Left hindlimb (tissue), 1 donor: Measurements from ENCODE around the gene D2HGDH.
A peak's percentile ranks its signal among the peaks of the same experiment; 100 is the strongest.

Experiments
- DNase-seq: peaks from one replicate; pipeline ENCODE4 v3.0.0-alpha.2; 2018

Gene D2HGDH

DNA sequence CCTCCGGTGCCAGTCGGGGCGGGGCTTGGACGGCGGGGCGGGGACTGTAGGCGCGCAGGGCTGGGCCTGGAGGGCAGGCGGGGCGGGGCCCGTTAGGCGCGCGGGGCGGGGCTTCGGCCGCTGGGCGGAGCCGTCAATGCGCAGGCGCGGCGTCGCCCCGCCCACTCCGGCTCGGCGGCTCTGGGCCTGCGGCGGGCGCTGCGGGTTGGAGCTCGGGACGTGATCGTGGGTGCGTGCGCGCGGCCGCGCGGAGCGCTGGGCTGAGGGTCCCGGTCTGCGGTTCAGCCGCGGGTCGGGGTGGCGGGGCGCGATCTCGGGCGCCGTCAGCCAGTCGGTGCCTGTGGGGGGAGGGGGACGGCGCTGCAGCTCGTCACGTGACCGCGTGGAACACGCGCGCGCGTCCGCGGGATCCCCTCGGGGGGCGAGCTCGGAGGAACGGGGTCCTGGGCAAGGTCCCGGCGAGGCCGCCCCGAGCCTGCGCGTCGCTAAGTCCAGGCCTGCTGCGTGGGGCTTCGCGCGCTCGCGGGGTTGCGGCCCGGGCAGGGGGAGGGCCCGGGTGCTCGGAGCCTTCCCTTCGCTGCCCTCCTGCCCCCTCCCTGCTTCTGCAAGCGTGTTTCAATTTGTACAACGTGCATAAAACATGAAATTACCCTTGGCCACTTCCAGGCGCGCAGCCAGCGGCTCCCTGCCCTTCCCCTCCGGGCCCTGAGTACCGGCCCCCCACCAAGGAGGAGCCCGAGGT lies at the start of gene D2HGDH:
Gene D2HGDH (plus strand): TSS at position 164 of the 742 bp plus-strand sequence. CDS start 595 bp downstream, outside the sequence.
- DNase-seq, result peak; percentile 92

DNA sequence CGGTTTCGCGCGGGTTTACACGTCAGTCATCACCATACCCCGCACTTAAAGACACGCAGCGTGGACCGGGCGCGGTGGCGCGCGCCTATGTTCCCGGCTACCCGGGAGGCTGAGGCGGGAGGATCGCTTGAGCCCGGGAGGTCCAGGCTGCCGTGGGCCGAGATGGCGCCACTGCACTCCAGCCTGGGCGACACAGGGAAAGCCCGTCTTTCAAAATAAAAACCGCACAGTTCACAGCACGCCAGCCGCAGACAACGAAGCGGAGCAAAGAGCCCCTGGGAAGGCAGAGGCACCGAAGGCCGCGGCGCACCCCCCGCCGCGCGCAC lies 48.1 kb upstream of the D2HGDH start:
- no peak for DNase-seq

DNA sequence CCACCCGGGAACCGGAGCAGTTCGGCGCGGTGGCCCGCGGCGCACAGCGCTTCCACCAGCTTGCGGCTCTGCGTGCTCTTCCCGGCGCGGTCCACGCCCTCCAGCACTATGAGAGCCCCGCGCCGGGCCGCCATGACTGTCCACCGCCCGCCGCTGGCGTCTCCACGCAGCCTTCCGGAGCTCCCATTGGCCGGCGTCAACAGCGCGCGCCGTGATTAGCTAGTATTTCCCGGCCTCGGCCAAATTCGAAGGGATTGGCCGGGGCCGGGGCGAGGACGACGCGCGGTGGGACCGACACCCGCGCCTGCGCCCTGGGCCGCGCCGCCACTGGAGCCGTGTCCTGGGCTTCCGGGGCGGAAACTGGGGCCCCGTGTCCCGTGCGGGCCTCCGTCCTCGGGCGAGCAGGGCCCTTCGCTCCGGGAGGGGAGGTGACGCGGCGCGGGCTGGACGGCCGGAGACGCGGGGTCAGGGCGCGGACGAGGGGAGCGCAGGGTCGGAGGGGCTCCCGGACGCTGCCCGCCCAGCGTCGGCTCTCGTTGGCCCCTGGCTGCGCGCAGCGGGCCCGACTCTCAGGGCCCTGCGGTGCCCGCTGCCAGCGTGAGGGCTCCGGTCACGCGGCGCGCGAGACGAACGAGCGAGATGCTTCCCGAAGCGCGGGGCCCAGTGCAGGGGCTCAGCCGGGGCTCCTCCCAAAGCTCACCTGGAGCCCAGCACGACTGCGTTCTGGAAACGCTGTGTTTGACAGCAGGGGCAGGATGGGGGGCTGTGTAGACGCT lies 47.6 kb upstream of the D2HGDH start, which contains the start of gene DTYMK:
Gene DTYMK (minus strand): TSS at position 166 of the 776 bp plus-strand sequence. CDS start 32 bp downstream, at position 134.
- peak; percentile 98 for DNase-seq

DNA sequence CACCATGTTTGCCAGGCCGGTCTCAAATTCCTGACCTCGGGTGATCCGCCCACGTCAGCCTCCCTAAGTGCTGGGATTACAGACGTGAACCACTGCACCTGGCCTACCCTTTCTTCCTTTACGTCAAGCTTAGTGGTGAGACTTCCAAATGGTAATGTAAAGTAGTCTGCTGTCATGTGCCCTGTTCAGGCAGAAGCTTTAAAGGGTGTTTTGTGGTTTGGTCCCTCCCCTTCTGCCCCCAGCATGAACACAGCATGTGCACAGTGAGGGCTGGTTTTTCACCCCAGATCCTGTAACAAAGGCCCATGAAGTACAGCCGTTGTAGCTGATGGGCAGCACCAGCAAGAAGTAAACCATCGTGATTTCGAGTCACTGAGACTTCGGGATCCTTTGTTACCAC lies 45.1 kb upstream of the D2HGDH start:
- DNase-seq, result no peak

DNA sequence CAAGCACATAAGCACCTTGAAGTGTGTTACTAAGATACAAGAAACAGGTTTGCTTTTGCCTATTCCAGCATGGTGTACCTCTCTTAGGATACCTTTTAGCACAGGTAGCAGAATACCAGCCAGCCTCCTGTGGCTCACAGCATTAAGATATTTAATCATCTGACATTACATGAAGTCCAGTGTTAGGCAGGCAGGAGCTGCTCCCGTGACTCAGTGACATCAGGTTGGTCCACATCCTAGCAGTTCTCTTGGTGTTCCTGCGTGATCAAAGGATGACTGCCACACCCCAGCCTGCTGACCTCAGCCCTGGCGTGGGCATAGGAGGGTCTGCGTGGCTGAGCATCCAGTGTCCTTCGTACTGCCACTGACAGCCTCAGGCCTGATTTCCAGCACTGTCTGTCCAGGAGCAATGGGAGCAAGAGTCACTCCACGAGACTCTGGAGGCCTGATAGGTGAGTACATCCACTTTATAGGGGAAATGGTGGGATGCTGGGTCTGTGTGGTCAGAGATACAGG lies 44.2 kb upstream of the D2HGDH start:
- DNase-seq, result no peak

DNA sequence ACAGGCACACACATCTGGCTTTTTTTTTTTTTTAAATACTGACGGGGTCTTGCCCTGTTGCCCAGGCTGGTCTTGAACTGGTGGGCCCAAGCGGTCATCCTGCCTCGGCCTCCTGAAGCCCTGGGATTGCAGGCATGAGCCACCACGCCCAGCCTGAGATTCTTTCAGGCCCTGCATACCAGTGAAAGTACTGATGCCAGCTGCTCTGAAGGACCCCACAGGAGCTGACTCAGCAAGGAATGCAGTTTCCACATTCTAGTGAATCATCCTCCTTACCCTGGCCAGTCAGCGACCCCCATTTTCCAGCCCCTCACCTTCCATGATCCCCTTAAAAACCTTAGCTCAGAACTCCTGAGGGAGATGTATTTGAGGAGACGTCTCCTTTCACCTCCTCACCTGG lies 42.0 kb upstream of the D2HGDH start:
- no peak for DNase-seq

DNA sequence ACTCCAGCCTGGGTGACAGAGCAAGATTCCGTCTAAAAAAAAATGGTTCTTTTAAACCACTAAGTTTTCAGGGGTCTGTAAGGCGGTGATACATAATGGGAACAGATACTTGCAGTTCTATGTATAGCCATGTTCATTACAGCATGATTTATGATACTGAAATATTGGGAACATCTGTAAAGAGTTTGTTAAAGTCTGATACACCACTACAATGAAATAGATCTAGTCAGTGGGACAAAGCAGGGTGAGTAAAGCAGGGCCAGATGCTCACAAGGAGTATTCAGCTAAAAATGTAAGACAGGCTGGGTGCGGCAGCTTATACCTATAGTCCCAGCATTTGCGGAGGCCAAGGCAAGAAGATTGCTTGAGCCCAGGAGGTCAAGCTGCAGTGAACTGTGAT lies 38.8 kb upstream of the D2HGDH start:
- DNase-seq, result no peak

DNA sequence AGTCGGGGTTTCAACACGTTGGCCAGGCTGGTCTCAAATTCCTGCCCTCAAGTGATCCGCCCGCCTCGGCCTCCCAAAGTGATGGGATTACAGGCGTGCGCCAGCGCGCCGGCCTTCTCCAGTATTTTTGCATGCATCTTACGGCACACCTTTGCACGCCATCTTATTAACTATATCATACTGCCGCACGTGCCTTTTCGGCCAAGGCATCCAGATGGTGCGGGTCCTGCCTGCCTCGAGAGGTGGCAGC lies 33.4 kb upstream of the D2HGDH start:
- DNase-seq, result no peak

DNA sequence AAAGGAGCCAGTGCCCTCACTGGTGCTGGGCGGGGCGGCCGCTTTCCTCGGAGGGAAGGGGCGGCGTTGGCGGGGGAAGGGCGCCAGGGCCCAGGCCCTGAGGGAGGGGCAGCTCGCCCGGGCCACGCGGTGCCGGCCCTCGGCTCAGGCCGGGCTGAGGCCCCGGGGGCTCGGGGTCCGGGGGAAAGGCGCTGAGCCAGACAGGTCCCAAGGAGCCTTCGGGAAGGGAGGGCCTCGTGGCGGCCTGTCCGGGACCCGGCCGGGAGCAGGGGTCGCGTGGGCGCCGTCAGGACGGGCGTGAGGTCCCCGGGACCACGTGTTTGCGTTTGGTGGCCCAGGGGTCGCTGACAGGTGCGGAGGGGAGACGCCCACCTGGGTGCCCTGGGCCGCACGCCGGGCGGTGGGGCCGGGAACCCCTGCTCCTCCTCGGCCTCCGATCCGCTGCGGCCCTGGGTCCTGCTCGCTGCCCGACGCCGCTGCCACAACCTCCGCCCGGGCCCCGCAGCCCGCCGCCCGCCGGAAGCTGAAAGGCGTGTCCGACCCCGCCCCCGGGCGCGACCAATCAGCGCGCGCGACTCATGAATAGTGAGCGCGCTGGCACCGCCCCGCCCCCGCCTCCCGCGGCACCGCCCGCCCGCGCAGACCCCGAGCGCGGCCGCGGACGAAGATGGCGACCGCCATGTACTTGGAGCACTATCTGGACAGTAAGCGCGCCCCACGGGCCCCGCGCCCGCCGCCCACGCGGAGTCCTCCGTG lies 32.9 kb upstream of the D2HGDH start, which contains the start of gene ING5:
Gene ING5 (plus strand): TSS at position 641 of the 756 bp plus-strand sequence. CDS start 27 bp downstream, at position 668.
- DNase-seq, result peak; percentile 96

DNA sequence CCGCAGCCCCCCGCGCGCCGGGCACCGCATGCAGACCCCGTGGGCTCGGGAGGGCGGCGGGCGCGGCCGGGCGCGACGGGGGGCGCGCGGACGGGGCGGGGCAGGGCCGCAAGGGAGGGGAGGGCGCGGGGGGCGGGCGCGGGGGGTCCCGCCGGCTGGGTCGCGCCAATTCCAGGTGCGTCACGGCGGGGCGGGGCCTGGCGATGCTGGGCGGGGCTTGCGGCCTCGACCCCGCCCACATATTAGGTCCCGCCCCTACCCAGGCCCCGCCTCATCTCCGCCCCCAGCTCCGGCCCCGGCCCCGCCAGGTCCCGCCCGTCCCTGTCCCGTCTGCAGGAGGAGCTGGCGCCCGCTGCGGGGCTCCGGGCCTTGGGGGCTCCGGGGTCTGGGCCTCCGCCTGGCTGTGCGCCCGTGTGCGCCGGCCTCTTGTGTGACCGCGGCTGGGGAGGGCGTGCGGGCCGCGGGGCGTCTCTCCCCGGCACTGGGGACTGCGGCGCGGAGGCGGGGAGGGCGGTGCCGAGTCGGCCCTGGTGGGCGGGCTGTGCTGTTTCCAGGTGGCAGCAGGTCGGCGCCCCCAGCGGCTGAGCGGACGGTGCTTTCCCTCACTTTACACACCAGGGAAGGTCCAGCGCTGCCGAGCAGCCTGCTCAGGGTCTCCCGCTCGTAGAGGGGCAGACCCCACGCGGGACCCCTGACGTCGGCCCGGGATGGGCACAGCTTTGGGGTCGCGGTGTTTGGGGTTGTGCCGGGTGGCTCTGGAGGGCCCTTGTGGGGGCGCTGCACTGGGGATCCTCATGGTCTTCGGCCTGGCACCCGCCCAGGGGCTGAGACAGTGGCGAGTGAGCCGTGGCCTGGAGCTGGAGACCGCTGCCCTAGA lies 32.0 kb upstream of the D2HGDH start:
- DNase-seq, result peak; percentile 91

DNA sequence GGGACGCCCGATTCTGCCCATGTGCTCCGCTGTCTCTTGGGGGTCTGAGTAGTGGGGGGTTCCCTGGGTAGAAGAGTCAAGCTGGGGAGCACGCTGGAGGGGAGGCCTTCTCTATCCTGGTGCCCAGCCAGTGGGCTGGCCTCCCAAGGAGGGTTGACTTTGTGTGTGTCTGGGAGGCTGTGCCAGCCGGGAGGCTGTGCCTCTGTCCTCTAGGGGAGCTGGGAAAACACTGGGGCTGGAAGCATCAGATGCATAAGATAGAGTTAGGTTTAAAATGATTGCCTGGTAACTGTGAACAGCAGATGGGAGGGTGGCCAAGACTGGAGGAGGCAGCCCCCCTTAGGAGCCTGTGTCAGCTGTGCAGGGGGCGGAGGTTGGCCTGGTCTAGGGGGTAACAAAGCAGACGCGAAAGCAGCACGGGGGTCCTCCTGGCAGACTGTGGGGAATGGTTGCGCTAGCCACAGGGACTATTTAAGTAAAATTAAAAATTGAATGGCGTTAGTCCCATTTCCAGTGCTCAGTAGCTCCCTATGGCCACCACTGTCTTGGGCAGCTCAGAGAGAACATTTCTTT lies 31.3 kb upstream of the D2HGDH start:
- peak; percentile 49 for DNase-seq

DNA sequence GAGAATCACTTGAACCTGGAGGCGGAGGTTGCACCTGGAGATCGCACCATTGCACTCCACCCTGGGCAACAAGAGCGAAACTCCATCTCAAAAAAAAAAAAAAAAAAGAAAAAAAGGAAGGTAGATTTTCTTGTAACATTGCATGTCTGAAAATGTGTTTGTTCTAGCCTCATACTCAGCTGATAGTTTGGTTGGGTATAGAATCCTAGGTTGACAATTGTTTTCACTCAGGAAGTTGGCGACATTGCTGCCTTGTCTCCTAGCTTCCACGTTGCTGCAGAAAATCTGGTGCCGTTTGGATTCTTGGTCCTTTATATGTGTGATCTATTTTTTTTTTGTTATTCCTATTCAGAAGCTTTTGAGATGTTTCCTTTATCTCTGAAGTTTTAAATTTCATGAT lies 27.9 kb upstream of the D2HGDH start:
- DNase-seq, result no peak

DNA sequence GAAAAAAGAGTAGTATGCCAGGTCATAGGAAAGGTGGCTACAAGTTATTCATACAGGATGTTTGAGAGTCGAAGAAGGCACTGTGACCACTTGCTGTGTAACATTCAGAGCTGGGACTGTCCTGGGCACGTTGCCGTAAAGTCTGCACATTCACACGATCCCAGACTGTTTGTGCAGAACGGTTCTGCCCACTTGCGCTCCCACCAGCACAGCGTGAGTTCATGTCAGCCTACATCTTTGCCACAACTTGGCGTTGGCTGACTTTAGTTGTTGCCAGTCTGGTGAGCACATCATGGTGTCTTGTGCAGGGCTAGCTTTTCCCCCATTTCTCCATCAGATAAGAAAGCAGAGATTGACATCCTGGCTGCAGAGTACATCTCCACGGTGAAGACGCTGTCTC lies 25.6 kb upstream of the D2HGDH start:
- DNase-seq, result no peak

DNA sequence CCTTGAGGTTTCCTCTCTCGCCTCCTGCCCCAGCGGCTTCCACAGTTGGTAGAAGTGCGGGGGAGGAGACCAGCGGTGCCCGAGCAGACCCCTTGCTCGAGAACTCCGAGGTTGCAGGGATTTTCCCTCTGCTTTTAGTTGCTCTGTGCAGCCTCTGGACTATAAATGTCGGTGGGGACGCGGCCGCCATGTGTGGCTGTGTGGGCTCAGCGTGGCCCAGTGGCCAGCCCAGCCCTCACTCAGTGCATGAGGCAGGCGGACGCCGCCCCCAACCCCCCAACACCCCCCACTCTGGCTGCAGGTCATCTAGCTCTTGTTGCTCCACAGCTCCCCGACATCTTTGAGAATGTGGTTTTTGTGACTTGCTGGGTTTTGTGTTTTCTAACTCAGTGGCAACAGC lies 15.3 kb upstream of the D2HGDH start:
- DNase-seq, result no peak

DNA sequence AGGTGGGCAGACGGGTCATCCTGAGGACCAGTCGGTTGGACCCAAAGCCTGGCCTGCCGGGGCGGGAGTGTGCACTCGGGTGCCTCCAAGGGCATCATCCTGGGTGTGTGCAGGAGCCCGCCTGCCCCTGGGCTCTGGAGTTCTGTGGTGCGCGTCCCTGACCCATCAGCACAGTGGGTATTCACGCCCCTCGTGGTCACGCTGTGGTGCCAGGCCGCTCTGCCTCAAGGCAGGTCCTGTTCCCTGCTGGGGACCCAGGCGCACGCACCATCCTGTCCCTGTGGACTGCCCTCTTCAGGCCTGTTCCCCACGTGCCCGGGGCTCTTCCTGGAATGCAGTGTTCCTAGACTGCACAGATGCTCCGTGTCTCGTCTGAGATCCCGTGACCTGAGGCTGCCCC lies 14.3 kb upstream of the D2HGDH start:
- no peak for DNase-seq

DNA sequence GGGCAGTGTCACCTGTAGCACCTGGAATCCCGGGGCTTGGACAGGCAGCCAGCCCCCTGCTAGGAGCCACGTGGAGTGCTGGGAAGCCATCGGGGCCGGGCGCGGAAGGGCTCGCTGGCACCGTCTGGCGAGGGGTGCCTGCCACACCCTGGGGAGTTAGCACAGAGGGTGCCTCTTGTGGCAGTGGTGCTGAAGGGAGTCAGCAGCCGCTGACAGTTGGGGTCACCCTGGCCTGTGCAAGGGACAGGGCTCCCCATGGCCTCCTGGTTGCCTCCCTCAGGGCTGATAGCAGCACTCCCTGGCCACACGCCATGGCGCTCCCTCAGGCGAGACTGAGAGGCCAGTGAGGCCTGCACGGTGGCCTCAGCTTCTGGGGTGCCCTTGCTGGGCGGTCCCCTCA lies 13.9 kb upstream of the D2HGDH start:
- no peak for DNase-seq

DNA sequence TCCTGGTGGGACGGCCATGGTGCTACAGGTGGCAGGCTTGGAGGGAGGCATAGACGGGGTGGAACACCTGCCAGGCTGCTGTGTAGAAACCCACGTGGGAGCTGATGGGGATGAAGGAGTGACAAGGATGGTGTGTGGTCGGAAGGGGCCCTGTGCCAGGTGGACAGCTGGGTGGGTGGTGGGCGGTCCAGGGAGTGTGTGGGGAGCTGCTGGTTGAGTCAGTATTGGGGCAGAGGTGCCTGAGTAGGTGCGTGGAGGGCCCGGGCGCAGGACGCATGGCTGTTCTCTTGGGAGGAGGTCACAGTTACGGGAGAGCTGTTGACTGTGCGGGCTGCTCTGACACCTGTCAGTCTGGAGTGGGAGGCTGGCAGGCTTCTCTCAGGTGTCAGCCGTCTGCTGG lies 12.6 kb upstream of the D2HGDH start:
- DNase-seq, result no peak

DNA sequence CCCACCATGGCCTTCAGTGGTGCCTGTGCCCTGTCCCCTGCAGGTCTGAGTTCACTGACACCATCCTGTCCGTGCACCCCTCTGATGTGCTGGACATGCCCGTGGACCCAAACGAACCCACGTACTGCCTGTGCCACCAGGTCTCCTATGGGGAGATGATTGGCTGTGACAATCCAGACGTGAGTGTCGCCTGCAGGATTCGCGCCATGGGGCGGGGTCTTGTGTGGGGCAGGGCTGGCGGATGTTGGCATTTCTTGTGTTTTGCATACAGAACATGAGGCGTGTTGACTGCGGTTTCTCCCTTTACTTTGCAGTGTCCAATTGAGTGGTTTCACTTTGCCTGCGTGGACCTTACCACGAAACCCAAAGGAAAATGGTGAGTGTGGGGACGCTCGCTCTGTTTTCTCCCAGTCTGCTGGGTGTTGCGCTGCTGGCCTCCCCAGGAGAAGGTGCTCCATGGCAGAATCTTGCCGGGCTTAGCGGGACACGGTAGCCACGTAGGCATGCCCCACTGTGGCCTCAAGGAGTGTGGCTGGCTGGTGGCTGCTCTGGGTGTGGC lies 11.5 kb upstream of the D2HGDH start:
- no peak for DNase-seq

DNA sequence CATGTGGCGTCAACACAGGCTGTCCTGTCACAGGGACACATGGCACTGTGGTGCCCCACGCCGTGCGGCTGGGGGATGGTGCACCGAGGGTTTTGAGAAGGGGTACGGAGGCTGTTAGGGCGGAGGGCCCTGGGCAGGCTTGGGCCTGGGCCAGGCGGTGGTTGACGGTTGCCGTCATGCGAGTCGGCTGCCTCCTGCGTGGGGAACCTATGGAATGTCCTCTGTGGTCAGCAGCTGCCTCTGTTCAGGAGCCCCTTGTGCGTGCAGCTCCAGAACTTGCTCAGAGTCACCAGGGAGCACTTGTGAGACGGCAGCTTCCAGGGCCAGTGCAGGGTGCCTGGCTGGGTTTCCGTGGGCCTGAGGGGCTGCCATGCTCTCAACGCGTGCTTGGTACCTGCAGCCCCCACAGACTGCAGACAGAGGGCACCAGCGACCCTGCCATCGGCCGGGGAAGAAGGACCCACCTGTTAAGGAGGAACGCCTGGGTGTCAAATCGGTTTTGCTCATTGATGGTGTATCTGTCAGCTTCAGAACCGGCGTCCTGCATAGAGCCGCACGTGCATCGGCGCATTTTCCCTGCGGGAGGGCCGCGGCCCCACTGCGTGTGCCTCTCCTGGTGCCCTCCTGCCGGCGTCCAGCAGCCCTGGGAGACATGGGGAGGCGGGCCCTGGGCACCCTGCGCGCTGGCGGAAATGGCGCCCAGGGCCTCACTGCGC lies 10.0 kb upstream of the D2HGDH start:
- no peak for DNase-seq

DNA sequence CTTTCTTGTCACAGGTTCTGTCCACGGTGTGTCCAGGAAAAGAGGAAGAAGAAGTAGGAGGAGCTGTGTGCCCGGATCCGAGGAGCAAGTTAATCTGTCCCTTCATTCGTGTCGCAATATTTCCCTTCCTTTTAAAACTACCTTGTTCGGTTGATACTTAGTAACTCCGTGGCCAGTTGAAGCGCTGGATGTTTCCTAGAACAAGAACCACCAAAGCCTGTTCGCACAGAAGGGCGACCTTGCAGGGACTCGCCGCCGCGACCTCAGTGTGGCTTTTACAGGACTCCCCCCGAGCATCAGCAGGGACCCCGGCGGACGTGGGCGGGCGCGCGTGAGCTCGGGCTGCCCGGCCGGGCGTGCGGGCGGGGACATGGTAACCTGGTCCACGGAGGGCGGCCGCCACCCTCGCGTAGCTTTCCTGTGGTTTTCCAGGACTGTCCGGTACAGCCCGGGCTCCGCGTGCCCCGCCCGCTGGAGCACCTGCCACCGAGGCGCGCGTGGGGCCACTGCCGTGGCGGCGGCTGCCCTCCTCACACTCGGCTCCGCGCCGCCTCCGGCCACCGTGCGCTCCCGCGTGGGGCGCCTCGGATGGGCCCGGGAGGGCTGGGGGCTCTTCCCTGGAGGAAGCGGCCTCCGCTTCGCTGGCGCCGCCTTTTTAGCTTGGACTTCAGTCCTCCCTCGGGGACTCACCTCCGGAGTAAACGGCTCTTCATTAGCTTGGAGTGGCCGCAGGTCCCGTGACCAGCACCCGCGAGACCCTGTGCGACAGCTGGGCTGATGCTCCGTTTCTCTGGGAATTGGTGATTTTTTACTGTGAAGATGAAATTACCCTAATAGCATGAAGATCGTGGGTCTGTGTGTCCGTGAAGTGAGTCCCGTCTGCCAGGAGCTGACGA lies 9.2 kb upstream of the D2HGDH start:
- DNase-seq, result no peak
